OCI-LY3 (cell line): Measurements from ENCODE around the gene C19orf53.

Source experiments
- H2AFZ ChIP-seq: fragments of 200-600, 300-600 bp; shearing (Covaris generic); 2 replicates; pipeline ENCODE4 v1.6.0; 2014; ENCODE audit warnings: antibody characterized with exemption, low read depth, low read length
- H3K27ac ChIP-seq: fragments of 200-600, 300-600 bp; sonication (generic); 2 replicates; pipeline ENCODE4 v1.5.1; 2014; ENCODE audit warnings: mild to moderate bottlenecking, low read length, moderate library complexity, mixed read lengths
- H3K27me3 ChIP-seq: fragments of 200-600, 300-600 bp; sonication (generic); 2 replicates; pipeline ENCODE4 v1.6.1; 2014; ENCODE audit warnings: low read depth, low read length, mixed read lengths
- H3K36me3 ChIP-seq: fragments of 200-600, 300-600 bp; sonication (generic); replicated peaks from 2 replicates; pipeline ENCODE3; 2014; ENCODE audit warnings: low read depth, low read length, mixed read lengths
- H3K4me1 ChIP-seq: fragments of 300-600, 200-600 bp; sonication (generic); 2 replicates; pipeline ENCODE4 v1.6.1; 2014; ENCODE audit warnings: low read length, mixed read lengths
- H3K4me2 ChIP-seq: fragments of 200-600, 300-600 bp; sonication (generic); 2 replicates; pipeline ENCODE4 v1.6.1; 2014; ENCODE audit warnings: low read length, mixed read lengths
- H3K4me3 ChIP-seq: fragments of 300-600, 200-600 bp; sonication (generic); 2 replicates; pipeline ENCODE4 v1.5.1; 2014; ENCODE audit warnings: antibody characterized with exemption, mild to moderate bottlenecking, low read length, moderate library complexity
- H3K79me2 ChIP-seq: fragments of 300-600, 200-600 bp; shearing (Covaris generic); 2 replicates; pipeline ENCODE4 v1.6.1; 2014; ENCODE audit warnings: mild to moderate bottlenecking, low read length, mixed read lengths
- H3K9ac ChIP-seq: fragments of 300-600, 200-600 bp; shearing (Covaris generic); 2 replicates; pipeline ENCODE4 v1.6.0; 2014; ENCODE audit warnings: mild to moderate bottlenecking, low read length, moderate library complexity
- H3K9me3 ChIP-seq: fragments of 200-600, 300-600 bp; shearing (Covaris generic); 2 replicates; pipeline ENCODE4 v1.6.1; 2014; ENCODE audit warnings: low read length, mixed read lengths; ENCODE audit not compliant: insufficient read depth
- H4K20me1 ChIP-seq: fragments of 200-600, 300-600 bp; sonication (generic); 2 replicates; pipeline ENCODE4 v1.6.1; 2016; ENCODE audit warnings: low read length, mixed read lengths; ENCODE audit not compliant: insufficient read depth
- CTCF ChIP-seq: fragments of 200-600, 300-600 bp; sonication (generic); IDR thresholded peaks from 2 replicates; pipeline ENCODE4 v1.5.1; 2014; ENCODE audit warnings: antibody characterized with exemption, low read length, low read depth
- EZH2phosphoT487 ChIP-seq: fragments of 200-600 bp; shearing (Covaris generic); IDR thresholded peaks from 2 replicates; pipeline ENCODE4 v1.6.1; 2018; ENCODE audit warnings: antibody characterized with exemption, mixed run types, low read depth

C19orf53 gene

GRCh38 chr19:13812544-13812943, 38.3 kb downstream of the C19orf53 start:
- H3K36me3 ChIP-seq, result peaks cover 51% of the 10 kb centered on the region

GRCh38 chr19:13813147-13813546, 38.9 kb downstream of the C19orf53 start:
- H4K20me1 ChIP-seq, result no peaks in the 10 kb centered on the region
- TF ChIP-seq CTCF (no peak), EZH2phosphoT487 (no peak)
- H3K4me1 ChIP-seq, result no peaks in the 10 kb centered on the region
- H3K27ac ChIP-seq, result no peak overlapping the region
- H2AFZ ChIP-seq, result no peak overlapping the region
- no peak overlapping the region for H3K4me2 ChIP-seq
- no peak overlapping the region for H3K9ac ChIP-seq
- H3K36me3 ChIP-seq, result peaks cover 50% of the 10 kb centered on the region
- no peaks in the 10 kb centered on the region for H3K9me3 ChIP-seq
- no peaks in the 10 kb centered on the region for H3K79me2 ChIP-seq
- H3K27me3 ChIP-seq, result no peaks in the 10 kb centered on the region
- H3K4me3 ChIP-seq, result no peak overlapping the region

More at GRCh38 chr19:13812544-13812943, 38.3 kb downstream of the C19orf53 start:
- Histone ChIP-seq H2AFZ (no peak overlapping the region), H3K9ac (no peak overlapping the region), H3K4me2 (no peak overlapping the region), H3K27me3 (no peaks in the 10 kb centered on the region), H3K4me1 (no peaks in the 10 kb centered on the region), H3K4me3 (no peak overlapping the region), H3K27ac (no peak overlapping the region), H3K9me3 (no peaks in the 10 kb centered on the region), H3K79me2 (no peaks in the 10 kb centered on the region), H4K20me1 (no peaks in the 10 kb centered on the region)
- TF ChIP-seq CTCF (no peak), EZH2phosphoT487 (no peak)

GRCh38 chr19:13814550-13814949, 40.3 kb downstream of the C19orf53 start:
- H3K27ac ChIP-seq, result no peak overlapping the region
- no peak overlapping the region for H3K4me2 ChIP-seq
- H3K4me3 ChIP-seq, result no peak overlapping the region
- no peaks in the 10 kb centered on the region for H3K79me2 ChIP-seq
- H3K36me3 ChIP-seq, result peaks cover 48% of the 10 kb centered on the region
- TF ChIP-seq CTCF (no peak), EZH2phosphoT487 (no peak)
- H3K4me1 ChIP-seq, result no peaks in the 10 kb centered on the region
- H2AFZ ChIP-seq, result no peak overlapping the region
- no peaks in the 10 kb centered on the region for H3K9me3 ChIP-seq
- no peaks in the 10 kb centered on the region for H3K27me3 ChIP-seq
- no peaks in the 10 kb centered on the region for H4K20me1 ChIP-seq
- H3K9ac ChIP-seq, result no peak overlapping the region

GRCh38 chr19:13817018-13817614, 42.9 kb downstream of the C19orf53 start:
- Histone ChIP-seq H3K9me3 (no peaks in the 10 kb centered on the region), H3K79me2 (no peaks in the 10 kb centered on the region), H3K4me2 (no peak overlapping the region), H3K4me3 (no peak overlapping the region), H3K9ac (no peak overlapping the region), H3K27ac (no peak overlapping the region), H3K27me3 (no peaks in the 10 kb centered on the region), H2AFZ (no peak overlapping the region), H4K20me1 (no peaks in the 10 kb centered on the region), H3K4me1 (no peaks in the 10 kb centered on the region), H3K36me3 (peaks cover 55% of the 10 kb centered on the region)
- TF ChIP-seq EZH2phosphoT487 (no peak), CTCF (no peak)
